ENCODE measurements around the gene SMARCAL1. TPM values are rescaled to one million over a fixed set of nuclear protein-coding genes. Genes with fewer than 3 reads are reported as not detected.

SMARCAL1 gene
- total RNA-seq, 6 experiments from 2014 or later: 6.1 to 11.0 (median 7.9) TPM

DNA sequence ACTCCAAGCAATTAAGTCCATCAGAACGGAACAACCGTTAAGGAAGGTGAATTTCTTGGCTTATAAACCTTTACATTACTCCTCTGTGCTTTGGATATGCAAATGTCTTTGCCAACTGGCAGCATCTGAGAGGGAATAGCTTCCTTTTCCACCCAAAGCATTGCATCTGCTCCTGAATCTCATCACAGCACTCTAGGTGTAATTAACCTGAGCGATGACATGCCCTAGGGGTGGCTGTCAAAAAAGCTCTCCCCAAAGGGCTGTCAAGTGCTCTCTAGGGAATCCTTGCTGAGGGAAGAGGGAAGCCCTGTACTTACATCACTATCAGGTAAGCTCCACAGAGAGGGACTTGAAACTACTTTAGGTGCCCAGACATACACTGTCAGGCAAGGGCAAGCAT lies 5.5 kb upstream of the SMARCAL1 start:
- no peak overlapping the region for H3K4me3 ChIP-seq
- no peak overlapping the region for H3K27ac ChIP-seq
- intact Hi-C loops (cut with DNase I): loop anchor here in 1 of 2 donors (10.0 kb wide), 1 partner anchor 292 kb away; no protein-coding TSS in a partner anchor
- ATAC-seq: no peak
- no peaks in the 10 kb centered on the region for H3K9me3 ChIP-seq
- H3K27me3 ChIP-seq: no peaks in the 10 kb centered on the region
- H3K36me3 ChIP-seq: no peaks in the 10 kb centered on the region
- H3K4me1 ChIP-seq: no peaks in the 10 kb centered on the region
- no peak for TF ChIP-seq POLR2A (IDR thresholded peaks at IDR 0.05)
- TF ChIP-seq, protein P1, sequence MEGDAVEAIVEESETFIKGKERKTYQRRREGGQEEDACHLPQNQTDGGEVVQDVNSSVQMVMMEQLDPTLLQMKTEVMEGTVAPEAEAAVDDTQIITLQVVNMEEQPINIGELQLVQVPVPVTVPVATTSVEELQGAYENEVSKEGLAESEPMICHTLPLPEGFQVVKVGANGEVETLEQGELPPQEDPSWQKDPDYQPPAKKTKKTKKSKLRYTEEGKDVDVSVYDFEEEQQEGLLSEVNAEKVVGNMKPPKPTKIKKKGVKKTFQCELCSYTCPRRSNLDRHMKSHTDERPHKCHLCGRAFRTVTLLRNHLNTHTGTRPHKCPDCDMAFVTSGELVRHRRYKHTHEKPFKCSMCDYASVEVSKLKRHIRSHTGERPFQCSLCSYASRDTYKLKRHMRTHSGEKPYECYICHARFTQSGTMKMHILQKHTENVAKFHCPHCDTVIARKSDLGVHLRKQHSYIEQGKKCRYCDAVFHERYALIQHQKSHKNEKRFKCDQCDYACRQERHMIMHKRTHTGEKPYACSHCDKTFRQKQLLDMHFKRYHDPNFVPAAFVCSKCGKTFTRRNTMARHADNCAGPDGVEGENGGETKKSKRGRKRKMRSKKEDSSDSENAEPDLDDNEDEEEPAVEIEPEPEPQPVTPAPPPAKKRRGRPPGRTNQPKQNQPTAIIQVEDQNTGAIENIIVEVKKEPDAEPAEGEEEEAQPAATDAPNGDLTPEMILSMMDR (IDR thresholded peaks at IDR 0.05): no peak
- DNase-seq: no peak
- no CpG with 5 or more reads among the region's 3 CpGs for WGBS (ENCODE audit: insufficient coverage, low coverage, low lambda C conversion rate, missing lambda C conversion rate)

DNA sequence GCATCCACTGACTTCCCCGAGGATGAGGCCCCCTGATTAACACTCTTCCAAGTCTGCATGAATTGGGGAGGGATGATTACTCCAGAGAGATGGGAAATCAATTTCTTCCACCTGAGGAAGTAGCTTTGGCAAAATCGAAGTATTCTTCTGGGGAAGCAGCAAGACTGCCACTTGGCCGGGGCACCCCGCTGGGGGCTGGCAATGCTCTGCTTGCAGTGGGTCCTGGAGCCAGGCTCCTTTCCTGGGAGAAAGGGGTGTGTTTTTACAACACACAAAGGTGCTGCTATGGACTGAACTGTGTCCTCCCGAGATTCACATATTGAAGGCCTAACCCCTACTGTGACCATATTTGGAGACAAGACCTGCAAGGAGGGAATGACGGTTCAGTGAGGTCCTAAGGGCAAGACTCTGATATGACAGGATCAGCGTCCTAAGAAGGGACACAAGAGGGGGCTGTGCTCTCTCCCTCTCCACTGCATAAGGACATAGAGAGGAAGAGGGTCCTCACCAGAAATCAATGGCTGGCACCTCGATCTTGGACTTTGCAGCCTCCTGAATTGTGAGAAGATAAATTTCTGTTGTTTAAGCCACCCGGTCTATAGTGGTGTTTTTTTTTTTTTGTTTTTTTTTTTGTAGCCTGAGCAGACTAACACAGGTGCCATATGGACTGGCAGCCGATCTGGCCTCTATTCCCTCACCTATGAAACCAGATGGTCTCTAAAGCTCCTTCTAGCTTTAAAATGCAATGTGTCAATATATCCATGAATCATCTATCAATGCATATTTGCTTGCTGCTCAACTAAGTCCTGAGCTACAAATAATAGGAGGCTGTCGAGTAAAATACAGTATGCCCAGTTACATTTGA lies 3.6 kb upstream of the SMARCAL1 start:
- Histone ChIP-seq H3K4me1 (peaks cover 0 to 5% (median 0%) of the 10 kb centered on the region in 4 donors), H3K4me3 (no peak overlapping the region), H3K27ac (no peak overlapping the region), H3K9me3 (no peaks in the 10 kb centered on the region), H3K36me3 (no peaks in the 10 kb centered on the region), H3K27me3 (no peaks in the 10 kb centered on the region)
- WGBS (ENCODE audit: insufficient coverage, low coverage, low lambda C conversion rate, missing lambda C conversion rate): 62% methylated on average over 9 of the region's 11 CpGs
- DNase-seq: no peak
- intact Hi-C loops (cut with DNase I): loop anchor here in 1 of 2 donors (10.0 kb wide), 1 partner anchor 294 kb away; no protein-coding TSS in a partner anchor
- no peak for ATAC-seq
- no peak for TF ChIP-seq POLR2A (IDR thresholded peaks at IDR 0.05)
- TF ChIP-seq, protein P1 (IDR thresholded peaks at IDR 0.05): no peak

DNA sequence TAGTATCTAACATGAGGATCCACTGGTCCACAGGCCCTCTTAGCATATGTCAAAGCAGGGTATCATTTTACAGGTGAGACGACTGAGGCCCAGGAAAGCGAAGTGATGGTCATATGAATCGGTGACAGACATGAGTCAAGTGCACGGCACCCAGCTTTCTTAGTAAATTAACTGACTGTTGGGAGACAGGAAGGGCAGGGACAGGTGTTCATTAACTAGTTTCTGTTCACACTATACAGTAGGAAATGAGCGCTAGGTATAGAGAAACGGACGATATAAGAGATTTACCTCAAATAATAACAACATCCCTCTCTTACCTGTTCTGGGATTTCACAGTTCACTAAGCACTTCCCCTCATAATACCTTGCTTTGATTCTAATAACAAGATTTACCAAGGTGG lies 1.7 kb upstream of the SMARCAL1 start:
- DNase-seq (no peak), ATAC-seq (no peak)
- Histone ChIP-seq H3K27ac (no peak overlapping the region), H3K4me1 (peaks cover 0 to 5% (median 0%) of the 10 kb centered on the region in 4 donors), H3K36me3 (peaks cover 0 to 6% (median 0%) of the 10 kb centered on the region in 4 donors), H3K27me3 (no peaks in the 10 kb centered on the region), H3K4me3 (no peak overlapping the region), H3K9me3 (no peaks in the 10 kb centered on the region)
- 82% methylated on average over 7 of the region's 7 CpGs for WGBS (ENCODE audit: insufficient coverage, low coverage, low lambda C conversion rate, missing lambda C conversion rate)
- TF ChIP-seq, protein P1 (IDR thresholded peaks at IDR 0.05): no peak
- TF ChIP-seq POLR2A (IDR thresholded peaks at IDR 0.05): no peak
- intact Hi-C loops (cut with DNase I): no loop called here

DNA sequence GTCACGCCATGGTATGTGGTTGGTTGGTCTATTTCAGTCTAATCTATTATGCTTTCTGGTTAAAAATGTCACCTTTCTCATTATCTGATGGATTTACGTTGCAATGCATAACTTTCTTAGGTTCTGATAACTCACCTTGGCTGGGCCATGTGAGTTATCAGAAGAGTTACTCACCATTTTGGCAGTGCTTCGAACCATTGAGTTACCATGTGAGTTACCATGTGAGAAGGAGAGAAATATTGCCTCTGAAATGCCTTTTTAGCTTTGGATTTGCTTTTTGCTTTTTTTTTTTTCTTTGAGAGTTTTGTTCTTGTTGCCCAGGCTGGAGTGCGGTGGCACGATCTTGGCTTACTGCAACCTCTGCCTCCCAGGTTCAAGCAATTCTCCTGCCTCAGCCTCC lies 1.6 kb downstream of the SMARCAL1 start:
- DNase-seq: no peak
- 91% methylated on average over 5 of the region's 5 CpGs for WGBS (ENCODE audit: insufficient coverage, low coverage, low lambda C conversion rate, missing lambda C conversion rate)

More for the DNA sequence above, 1.6 kb downstream of the SMARCAL1 start:
- H3K9me3 ChIP-seq: no peaks in the 10 kb centered on the region
- no peak for ATAC-seq
- TF ChIP-seq, protein P1 (IDR thresholded peaks at IDR 0.05): no peak
- no peak for TF ChIP-seq POLR2A (IDR thresholded peaks at IDR 0.05)
- H3K27ac ChIP-seq: no peak overlapping the region
- intact Hi-C loops (cut with DNase I): no loop called here
- peaks cover 0 to 5% (median 0%) of the 10 kb centered on the region in 4 donors for H3K4me1 ChIP-seq
- no peaks in the 10 kb centered on the region for H3K27me3 ChIP-seq
- H3K4me3 ChIP-seq: no peak overlapping the region
- H3K36me3 ChIP-seq: peaks cover 0 to 6% (median 2%) of the 10 kb centered on the region in 4 donors

Data from right lobe of liver (tissue), 6 donors.